ENCODE measurements around the gene PEAR1. TPM values are rescaled to one million over a fixed set of nuclear protein-coding genes. Genes with fewer than 3 reads are reported as not detected.

Gene PEAR1
- polyA plus RNA-seq, 1 of the 3 experiments (the other 2 are of a cell fraction) = 1.2 TPM

- no peak for TF ChIP-seq ZBTB33 (IDR thresholded peaks at IDR 0.05; ENCODE audit: borderline replicate concordance, low read depth)
- TF ChIP-seq, protein P1, sequence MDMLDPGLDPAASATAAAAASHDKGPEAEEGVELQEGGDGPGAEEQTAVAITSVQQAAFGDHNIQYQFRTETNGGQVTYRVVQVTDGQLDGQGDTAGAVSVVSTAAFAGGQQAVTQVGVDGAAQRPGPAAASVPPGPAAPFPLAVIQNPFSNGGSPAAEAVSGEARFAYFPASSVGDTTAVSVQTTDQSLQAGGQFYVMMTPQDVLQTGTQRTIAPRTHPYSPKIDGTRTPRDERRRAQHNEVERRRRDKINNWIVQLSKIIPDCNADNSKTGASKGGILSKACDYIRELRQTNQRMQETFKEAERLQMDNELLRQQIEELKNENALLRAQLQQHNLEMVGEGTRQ (IDR thresholded peaks at IDR 0.05; ENCODE audit: borderline replicate concordance, low read depth, low read length) = no peak
- no peak for TF ChIP-seq SMC3 (IDR thresholded peaks at IDR 0.05; ENCODE audit: low read depth, low read length)
Measured at GRCh38 chr1:156904187-156904959, 10.9 kb downstream of the PEAR1 start (continued).

DNA sequence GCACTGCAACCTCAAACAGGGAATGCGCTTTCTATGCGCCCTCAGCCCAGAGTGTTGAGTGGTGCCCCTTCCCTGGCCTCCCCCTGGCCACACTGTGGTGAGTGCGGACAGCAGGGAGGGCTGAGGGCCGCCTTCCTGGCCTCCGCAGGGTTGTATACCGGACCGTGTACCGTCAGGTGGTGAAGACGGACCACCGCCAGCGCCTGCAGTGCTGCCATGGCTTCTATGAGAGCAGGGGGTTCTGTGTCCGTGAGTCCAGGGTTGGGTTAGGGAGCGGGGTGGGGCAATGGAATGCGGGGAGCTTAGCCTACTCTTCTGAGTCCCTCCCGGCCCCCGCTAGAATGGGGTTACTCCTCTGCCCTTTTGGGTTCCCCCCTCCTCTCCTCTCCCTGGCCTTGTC, 11.7 kb downstream of the PEAR1 start:
- 92% methylated on average over 14 of the region's 16 CpGs for WGBS (ENCODE audit: low lambda C conversion rate)
- Histone ChIP-seq H3K27me3 (ENCODE audit: insufficient read depth) (no peaks in the 10 kb centered on the region), H3K9ac (no peak overlapping the region), H3K4me3 (ENCODE audit: low read depth in 2 of 2, low read length in 1 of 2) (no peak overlapping the region), H3K9me2 (no peaks in the 10 kb centered on the region), H3F3A (replicated peaks; ENCODE audit: insufficient read depth) (no peaks in the 10 kb centered on the region), H3K79me2 (ENCODE audit: insufficient read depth) (no peaks in the 10 kb centered on the region), H3K4me1 (ENCODE audit: control insufficient read depth in 1 of 2, insufficient read depth in 2 of 2, low read depth in 1 of 2, low read length in 1 of 2) (peaks cover 0 to 12% of the 10 kb centered on the region in 2 experiments; a peak in 1 of 4 replicates), H2AFZ (ENCODE audit: low read depth) (no peak overlapping the region), H3K9me3 (no peaks in the 10 kb centered on the region), H4K20me1 (ENCODE audit: insufficient read depth) (no peaks in the 10 kb centered on the region), H3K36me3 (replicated peaks in 1 of 2; ENCODE audit: control insufficient read depth in 1 of 2, insufficient read depth in 2 of 2, low read length in 1 of 2) (no peaks in the 10 kb centered on the region), H3K4me2 (no peak overlapping the region), H3K27ac (ENCODE audit: low read depth in 2 of 2, low read length in 1 of 2) (no peak overlapping the region)
- TF ChIP-seq USF1 (IDR thresholded peaks at IDR 0.05; ENCODE audit: borderline replicate concordance, low read depth) (no peak), RCOR1 (IDR thresholded peaks at IDR 0.05; ENCODE audit: low read length) (no peak), GABPA (IDR thresholded peaks at IDR 0.05; ENCODE audit: low read depth) (no peak), TAF1 (IDR thresholded peaks at IDR 0.05; ENCODE audit: borderline replicate concordance, low read depth, low read length) (no peak), POLR2AphosphoS5 (IDR thresholded peaks at IDR 0.05; ENCODE audit: low read depth, low read length) (no peak), GATA2 (CRISPR knock-in tag; IDR thresholded peaks at IDR 0.05) (no peak), SIN3A (IDR thresholded peaks at IDR 0.05; ENCODE audit: borderline replicate concordance, low read depth, low read length) (no peak), MXI1 (IDR thresholded peaks at IDR 0.05; ENCODE audit: low read depth, low read length) (no peak), YY1 (IDR thresholded peaks at IDR 0.05; ENCODE audit: low read depth) (no peak), CTCF (IDR thresholded peaks at IDR 0.05) (no peak), MEF2A (IDR thresholded peaks at IDR 0.05; ENCODE audit: borderline replicate concordance, low read depth) (no peak), JUND (IDR thresholded peaks at IDR 0.05) (no peak), NFIC (IDR thresholded peaks at IDR 0.05; ENCODE audit: borderline replicate concordance) (no peak), TEAD4 (IDR thresholded peaks at IDR 0.05; ENCODE audit: borderline replicate concordance, insufficient read depth) (no peak), NRF1 (IDR thresholded peaks at IDR 0.05; ENCODE audit: low read depth, low read length) (no peak), EP300 (IDR thresholded peaks at IDR 0.05; ENCODE audit: borderline replicate concordance in 1 of 2, low read depth in 1 of 2, low read length in 1 of 2) (no peak), ELF1 (IDR thresholded peaks at IDR 0.05) (no peak), ZBTB33 (IDR thresholded peaks at IDR 0.05; ENCODE audit: borderline replicate concordance, low read depth) (no peak)
- TF ChIP-seq, protein P1 (IDR thresholded peaks at IDR 0.05; ENCODE audit: borderline replicate concordance, low read depth, low read length) = no peak
- TF ChIP-seq, protein P2, sequence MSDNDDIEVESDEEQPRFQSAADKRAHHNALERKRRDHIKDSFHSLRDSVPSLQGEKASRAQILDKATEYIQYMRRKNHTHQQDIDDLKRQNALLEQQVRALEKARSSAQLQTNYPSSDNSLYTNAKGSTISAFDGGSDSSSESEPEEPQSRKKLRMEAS (IDR thresholded peaks at IDR 0.05; ENCODE audit: low read depth) = no peak
- ChIA-PET POLR2A (no interaction called here), CTCF (interaction anchor here (3.1 kb wide), 1 partner anchor 22 kb away, joined by 21 read pairs; no protein-coding TSS in a partner anchor)
- DNase-seq = no peak
